Endothelial cell (in vitro differentiated cells): ENCODE results near the gene F8. TPM values are rescaled to one million over a fixed set of nuclear protein-coding genes. Genes with fewer than 3 reads are reported as not detected.
"Not testable (repeated sequence)": the region's sequence is repeated elsewhere in the genome, so short reads cannot be mapped to it uniquely, and the experiment has no call there.

Experiments
- DNase-seq: peaks from one replicate; pipeline ENCODE4 v3.0.0; 2021; ENCODE audit warnings: low spot score
- H3K27ac Mint-ChIP-seq: one replicate; pipeline ENCODE4 v1.8.0; 2021; ENCODE audit warnings: mixed read lengths, inconsistent platforms; ENCODE audit not compliant: unreplicated experiment
- H3K27me3 Mint-ChIP-seq: one replicate; pipeline ENCODE4 v1.8.0; 2021; ENCODE audit warnings: mild to moderate bottlenecking, moderate library complexity, mixed read lengths, inconsistent platforms; ENCODE audit not compliant: unreplicated experiment
- H3K36me3 Mint-ChIP-seq: one replicate; pipeline ENCODE4 v1.8.0; 2021; ENCODE audit warnings: mild to moderate bottlenecking, low read depth, mixed read lengths, inconsistent platforms; ENCODE audit not compliant: unreplicated experiment
- H3K4me1 Mint-ChIP-seq: one replicate; pipeline ENCODE4 v1.8.0; 2021; ENCODE audit warnings: mild to moderate bottlenecking, mixed read lengths, inconsistent platforms; ENCODE audit not compliant: unreplicated experiment
- H3K4me3 Mint-ChIP-seq: one replicate; pipeline ENCODE4 v1.8.0; 2021; ENCODE audit warnings: mild to moderate bottlenecking, mixed read lengths, inconsistent platforms; ENCODE audit not compliant: unreplicated experiment
- H3K9me3 Mint-ChIP-seq: one replicate; pipeline ENCODE4 v1.8.0; 2021; ENCODE audit warnings: mixed read lengths, inconsistent platforms; ENCODE audit not compliant: unreplicated experiment
- total RNA-seq: library from RNA; stranded (reverse); fragmentation: NEBNext Ultra II Directional; extraction: Animal tissue kit (Norgen Biotek cat#: 25700); gene quantifications from one replicate; pipeline ENCODE4 v1.2.1, GENCODE V29; 2021; ENCODE audit not compliant: unreplicated experiment
- TF ChIP-seq, protein P1 (sequence below): fragments of 200-600 bp; sonication (generic); IDR thresholded peaks from one replicate; pipeline ENCODE4 v1.5.0; 2021; ENCODE audit warnings: antibody characterized with exemption; ENCODE audit not compliant: unreplicated experiment

The F8 gene
- total RNA-seq, 1 donor from 2014 or later = 4.5 TPM

DNA sequence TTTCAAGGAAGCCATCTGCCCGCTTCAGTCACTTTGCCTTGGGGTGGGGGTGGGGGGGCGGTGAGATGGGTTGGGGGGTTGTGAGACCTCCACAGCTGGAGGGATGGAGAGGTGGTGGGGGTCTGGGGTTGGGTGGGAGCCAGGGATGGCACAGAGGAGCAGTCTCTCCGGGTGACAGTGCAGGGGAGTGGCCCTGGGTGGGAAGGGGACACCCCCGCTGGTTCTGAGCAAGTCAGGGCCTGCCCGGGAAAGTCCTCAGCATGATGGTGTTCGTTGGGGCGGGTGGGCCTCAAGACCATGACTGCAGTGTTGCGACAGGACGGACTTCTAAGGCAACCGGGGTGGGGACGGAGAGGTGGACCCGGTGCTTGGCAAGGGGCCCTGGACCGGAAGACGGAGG lies 137.0 kb downstream of the F8 start:
- not testable (repeated sequence) for H3K4me3 Mint-ChIP-seq, H3K27ac Mint-ChIP-seq, H3K9me3 Mint-ChIP-seq, H3K27me3 Mint-ChIP-seq, H3K36me3 Mint-ChIP-seq, H3K4me1 Mint-ChIP-seq, DNase-seq

DNA sequence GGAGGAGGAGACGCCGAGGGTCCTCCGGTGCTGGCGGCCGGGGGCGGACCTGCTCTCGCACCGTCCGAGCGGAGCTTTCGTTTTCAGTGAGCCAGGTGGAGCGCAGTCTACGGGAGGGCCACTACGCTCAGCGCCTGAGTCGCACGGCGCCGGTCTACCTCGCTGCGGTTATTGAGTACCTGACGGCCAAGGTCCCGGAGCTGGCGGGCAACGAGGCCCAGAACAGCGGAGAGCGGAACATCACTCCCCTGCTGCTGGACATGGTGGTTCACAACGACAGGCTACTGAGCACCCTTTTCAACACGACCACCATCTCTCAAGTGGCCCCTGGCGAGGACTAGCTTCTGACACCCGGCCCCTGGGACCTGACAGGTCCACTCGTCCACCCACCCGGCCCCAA lies 137.5 kb downstream of the F8 start:
- not testable (repeated sequence) for H3K36me3 Mint-ChIP-seq, H3K4me1 Mint-ChIP-seq, H3K9me3 Mint-ChIP-seq, H3K27ac Mint-ChIP-seq, H3K4me3 Mint-ChIP-seq, DNase-seq, H3K27me3 Mint-ChIP-seq

DNA sequence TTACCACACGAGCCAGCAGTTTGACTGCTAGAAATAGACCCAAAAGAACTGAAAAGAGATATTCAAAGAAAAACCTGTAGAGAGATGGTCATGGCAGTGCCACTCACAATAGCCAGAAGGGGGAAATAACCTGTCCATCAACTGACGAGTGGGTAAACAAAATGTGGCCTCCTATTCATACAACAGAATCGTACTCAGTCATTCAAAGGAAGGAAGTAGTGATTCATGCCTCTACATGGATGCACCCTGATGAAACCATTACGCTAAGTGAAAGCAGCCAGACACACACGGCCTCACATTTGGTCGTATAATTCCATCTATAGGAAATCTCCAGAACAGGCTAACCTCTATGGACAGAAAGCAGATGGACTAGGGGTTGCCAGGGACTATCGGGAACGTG lies 138.5 kb downstream of the F8 start:
- not testable (repeated sequence) for H3K27ac Mint-ChIP-seq, H3K27me3 Mint-ChIP-seq, H3K4me3 Mint-ChIP-seq, H3K9me3 Mint-ChIP-seq, H3K36me3 Mint-ChIP-seq, H3K4me1 Mint-ChIP-seq, DNase-seq

DNA sequence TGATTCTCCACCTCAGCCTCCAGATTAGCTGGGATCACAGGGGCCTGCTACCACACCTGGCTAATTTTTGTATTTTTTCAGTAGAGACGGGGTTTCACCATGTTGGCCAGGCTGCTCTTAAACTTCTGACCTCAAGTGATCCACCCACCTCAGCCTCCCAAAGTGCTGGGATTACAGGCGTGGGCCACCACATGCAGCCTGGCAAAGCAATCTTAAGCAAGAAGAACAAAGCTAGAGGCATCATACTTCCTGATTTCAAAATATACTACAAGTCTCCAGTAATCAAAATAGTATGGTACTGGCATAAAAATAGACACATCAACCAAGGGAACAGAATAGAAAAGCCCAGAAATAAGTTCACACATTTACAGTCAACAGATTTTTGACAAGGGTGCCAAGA lies 149.2 kb downstream of the F8 start:
- H3K36me3 Mint-ChIP-seq = no peaks in the 10 kb centered on the region
- no peak for DNase-seq
- no peaks in the 10 kb centered on the region for H3K4me1 Mint-ChIP-seq
- no peaks in the 10 kb centered on the region for H3K9me3 Mint-ChIP-seq
- peaks cover 3% of the 10 kb centered on the region for H3K27me3 Mint-ChIP-seq
- TF ChIP-seq, protein P1, sequence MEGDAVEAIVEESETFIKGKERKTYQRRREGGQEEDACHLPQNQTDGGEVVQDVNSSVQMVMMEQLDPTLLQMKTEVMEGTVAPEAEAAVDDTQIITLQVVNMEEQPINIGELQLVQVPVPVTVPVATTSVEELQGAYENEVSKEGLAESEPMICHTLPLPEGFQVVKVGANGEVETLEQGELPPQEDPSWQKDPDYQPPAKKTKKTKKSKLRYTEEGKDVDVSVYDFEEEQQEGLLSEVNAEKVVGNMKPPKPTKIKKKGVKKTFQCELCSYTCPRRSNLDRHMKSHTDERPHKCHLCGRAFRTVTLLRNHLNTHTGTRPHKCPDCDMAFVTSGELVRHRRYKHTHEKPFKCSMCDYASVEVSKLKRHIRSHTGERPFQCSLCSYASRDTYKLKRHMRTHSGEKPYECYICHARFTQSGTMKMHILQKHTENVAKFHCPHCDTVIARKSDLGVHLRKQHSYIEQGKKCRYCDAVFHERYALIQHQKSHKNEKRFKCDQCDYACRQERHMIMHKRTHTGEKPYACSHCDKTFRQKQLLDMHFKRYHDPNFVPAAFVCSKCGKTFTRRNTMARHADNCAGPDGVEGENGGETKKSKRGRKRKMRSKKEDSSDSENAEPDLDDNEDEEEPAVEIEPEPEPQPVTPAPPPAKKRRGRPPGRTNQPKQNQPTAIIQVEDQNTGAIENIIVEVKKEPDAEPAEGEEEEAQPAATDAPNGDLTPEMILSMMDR = no peak
- no peak overlapping the region for H3K27ac Mint-ChIP-seq
- no peak overlapping the region for H3K4me3 Mint-ChIP-seq

DNA sequence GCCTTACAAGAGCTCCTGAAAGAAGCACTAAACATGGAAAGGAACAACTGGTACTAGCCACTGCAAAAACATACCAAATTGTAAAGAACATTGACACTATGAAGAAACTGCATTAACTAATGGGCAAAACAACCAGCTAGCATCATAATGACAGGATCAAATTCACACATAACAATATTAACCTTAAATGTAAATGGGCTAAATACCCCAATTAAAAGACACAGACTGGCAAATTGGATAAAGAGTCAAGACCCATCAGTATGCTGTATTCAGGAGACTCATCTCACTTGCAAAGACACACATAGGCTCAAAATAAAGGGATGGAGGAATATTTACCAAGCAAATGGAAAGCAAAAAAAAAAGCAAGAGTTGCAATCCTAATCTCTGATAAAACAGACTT lies 154.0 kb downstream of the F8 start:
- not testable (repeated sequence) for H3K9me3 Mint-ChIP-seq, H3K36me3 Mint-ChIP-seq, H3K27ac Mint-ChIP-seq, H3K4me1 Mint-ChIP-seq, H3K27me3 Mint-ChIP-seq, DNase-seq, H3K4me3 Mint-ChIP-seq

DNA sequence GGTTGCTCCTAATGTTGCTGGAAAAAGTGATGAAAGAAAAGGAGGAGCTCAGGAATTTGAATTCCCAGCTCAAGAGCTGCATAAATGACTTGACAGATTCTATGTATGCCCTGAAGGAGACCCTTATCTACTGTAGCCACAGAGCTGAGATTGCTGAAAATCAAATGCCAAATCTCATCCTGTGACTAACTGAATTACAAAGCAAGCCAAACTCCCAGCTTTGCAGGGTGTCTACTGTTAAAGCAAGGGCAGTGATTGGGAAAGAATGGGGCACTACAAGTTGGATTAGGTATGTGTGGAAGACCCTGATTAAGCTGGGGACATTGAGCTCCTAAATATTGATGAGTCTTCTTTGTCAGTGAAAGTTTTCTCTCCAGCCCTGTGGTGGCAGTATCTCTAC lies 167.3 kb downstream of the F8 start:
- TF ChIP-seq, protein P1 = no peak
- Mint-ChIP-seq H3K36me3 (peaks cover 3% of the 10 kb centered on the region), H3K9me3 (no peaks in the 10 kb centered on the region), H3K4me3 (no peak overlapping the region), H3K27ac (no peak overlapping the region), H3K4me1 (no peaks in the 10 kb centered on the region), H3K27me3 (no peaks in the 10 kb centered on the region)
- no peak for DNase-seq

DNA sequence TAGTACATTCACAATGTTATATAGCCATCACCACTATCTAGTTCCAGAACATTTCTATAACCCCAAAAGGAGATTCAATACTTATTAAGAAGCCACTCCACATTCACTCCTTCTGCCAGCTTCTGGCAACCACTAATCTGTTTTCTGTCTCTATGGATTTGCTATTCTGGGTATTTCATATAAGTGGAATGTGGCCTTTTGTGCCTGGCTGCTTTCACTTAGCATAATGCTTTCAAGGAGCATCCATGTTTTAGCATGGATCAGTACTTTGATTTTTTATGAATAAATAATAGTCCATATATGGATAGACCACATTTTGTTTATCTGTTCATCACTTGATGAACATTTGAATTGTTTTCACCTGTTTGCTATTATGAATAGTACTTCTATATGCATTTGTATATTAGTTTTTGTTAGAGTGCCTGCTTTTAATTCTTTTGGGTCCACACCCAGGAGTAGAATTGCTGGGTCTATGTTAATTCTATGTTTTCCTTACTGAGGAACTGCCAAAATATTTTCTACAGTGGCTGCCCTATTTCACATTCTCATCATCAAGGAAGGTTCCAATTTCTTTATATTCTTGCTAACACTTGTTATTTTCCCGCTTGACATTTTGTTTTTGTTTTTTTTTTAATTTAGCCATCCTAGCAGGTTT lies 171.4 kb downstream of the F8 start:
- no peak for DNase-seq
- Mint-ChIP-seq H3K4me1 (no peaks in the 10 kb centered on the region), H3K27me3 (no peaks in the 10 kb centered on the region), H3K36me3 (peaks cover 5% of the 10 kb centered on the region), H3K4me3 (no peak overlapping the region), H3K27ac (no peak overlapping the region), H3K9me3 (peaks cover 4% of the 10 kb centered on the region)
- TF ChIP-seq, protein P1 = no peak
